Keratinocyte (primary cell): ENCODE results near the gene STK11IP.

ENCODE experiments used
- CTCF ChIP-seq, 3 experiments: IDR thresholded peaks in 1 of 3; conservative IDR thresholded peaks in 1 of 3; optimal IDR thresholded peaks in 1 of 3; 2 replicates in 2 of 3; 3 replicates in 1 of 3; pipeline versions ENCODE3 to v1.5.1; 2011; ENCODE audit warnings: low read length in 3 of 3, mild to moderate bottlenecking in 3 of 3, moderate library complexity in 2 of 3, control low read depth in 1 of 3, inconsistent platforms in 1 of 3; ENCODE audit not compliant: insufficient read depth in 2 of 3; ENCODE audit errors: extremely low read depth in 1 of 3
- EZH2 ChIP-seq: IDR thresholded peaks from one replicate; pipeline ENCODE4 v1.6.1; 2012; ENCODE audit warnings: inconsistent platforms, mild to moderate bottlenecking, low read length, moderate library complexity

GRCh38 chr2:219575566-219576504 is 21.8 kb upstream of the STK11IP start:
- TF ChIP-seq CTCF (optimal IDR thresholded peaks at IDR 0.05 in 1 of 3, IDR thresholded peaks at IDR 0.05 in 1 of 3, conservative IDR thresholded peaks at IDR 0.05 in 1 of 3; ENCODE audit: extremely low read depth in 1 of 3, insufficient read depth in 2 of 3, low read length in 3 of 3) = no peak
- no peak for TF ChIP-seq EZH2
